Measurements from ENCODE around the gene LSMEM2. TPM values are rescaled to one million over a fixed set of nuclear protein-coding genes. Genes with fewer than 3 reads are reported as not detected.

Gene LSMEM2
- total RNA-seq, 4 donors from 2014 or later = 0.30 TPM; not detected in 3

DNA sequence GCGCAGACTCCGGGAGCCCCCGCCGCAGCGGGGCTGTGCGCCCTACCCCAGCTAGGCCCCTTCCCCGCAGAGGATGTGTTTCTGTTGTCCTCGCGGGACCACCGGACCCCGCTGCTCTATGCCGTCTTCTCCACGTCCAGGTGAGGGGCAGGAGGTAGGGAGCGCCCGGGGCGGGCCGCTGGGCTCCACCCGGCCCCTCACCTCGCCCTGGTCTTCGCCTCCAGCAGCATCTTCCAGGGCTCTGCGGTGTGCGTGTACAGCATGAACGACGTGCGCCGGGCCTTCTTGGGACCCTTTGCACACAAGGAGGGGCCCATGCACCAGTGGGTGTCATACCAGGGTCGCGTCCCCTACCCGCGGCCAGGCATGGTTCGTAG is 5.2 kb upstream of the LSMEM2 start:
- Histone ChIP-seq H3K27ac (no peak overlapping the region), H3K4me3 (peak overlapping the region; percentile 32), H3K4me1 (peaks cover 59% of the 10 kb centered on the region), H3K9me3 (no peaks in the 10 kb centered on the region), H3K36me3 (no peaks in the 10 kb centered on the region), H3K27me3 (peaks cover 23% of the 10 kb centered on the region)
- DNase-seq (ENCODE audit: low spot score in 2 of 2) = no peak
- 67% methylated on average over 11 of the region's 31 CpGs for WGBS
- no peak for TF ChIP-seq POLR2A (IDR thresholded peaks at IDR 0.05)
- no peak for TF ChIP-seq CTCF (IDR thresholded peaks at IDR 0.05)
- TF ChIP-seq POLR2AphosphoS5 (IDR thresholded peaks at IDR 0.05) = no peak
- TF ChIP-seq EP300 (IDR thresholded peaks at IDR 0.05) = no peak

GRCh38 chr3:50274371-50275104 is 4.3 kb upstream of the LSMEM2 start:
- peaks cover 51% of the 10 kb centered on the region for H3K4me1 ChIP-seq
- no peak overlapping the region for H3K4me3 ChIP-seq
- H3K27ac ChIP-seq = no peak overlapping the region
- peaks cover 23% of the 10 kb centered on the region for H3K27me3 ChIP-seq
- TF ChIP-seq EP300 (IDR thresholded peaks at IDR 0.05) = no peak
- TF ChIP-seq CTCF (IDR thresholded peaks at IDR 0.05) = peak; percentile 43 to 78
- H3K9me3 ChIP-seq = no peaks in the 10 kb centered on the region
- peak; percentile 88 to 90 for DNase-seq (ENCODE audit: low spot score in 2 of 2)
- H3K36me3 ChIP-seq = no peaks in the 10 kb centered on the region
- 42% methylated on average over 17 of the region's 26 CpGs for WGBS

- WGBS = 30% methylated on average over 34 of the region's 65 CpGs
- peaks cover 23% of the 10 kb centered on the region for H3K27me3 ChIP-seq
- no peak for DNase-seq (ENCODE audit: low spot score in 2 of 2)
- no peaks in the 10 kb centered on the region for H3K9me3 ChIP-seq
- no peak overlapping the region for H3K27ac ChIP-seq
- no peak for TF ChIP-seq CTCF (IDR thresholded peaks at IDR 0.05)
- TF ChIP-seq POLR2A (IDR thresholded peaks at IDR 0.05) = no peak
- no peak for TF ChIP-seq EP300 (IDR thresholded peaks at IDR 0.05)
- TF ChIP-seq POLR2AphosphoS5 (IDR thresholded peaks at IDR 0.05) = no peak
- H3K36me3 ChIP-seq = no peaks in the 10 kb centered on the region
- peaks cover 43% of the 10 kb centered on the region for H3K4me1 ChIP-seq
- no peak overlapping the region for H3K4me3 ChIP-seq
Observed at GRCh38 chr3:50275141-50275995, 3.5 kb upstream of the LSMEM2 start.

GRCh38 chr3:50275996-50276761 is 2.7 kb upstream of the LSMEM2 start:
- peaks cover 36% of the 10 kb centered on the region for H3K4me1 ChIP-seq
- no peak overlapping the region for H3K27ac ChIP-seq
- H3K4me3 ChIP-seq = no peak overlapping the region
- peaks cover 23% of the 10 kb centered on the region for H3K27me3 ChIP-seq
- H3K36me3 ChIP-seq = no peaks in the 10 kb centered on the region
- WGBS = 70% methylated on average over 41 of the region's 79 CpGs
- H3K9me3 ChIP-seq = no peaks in the 10 kb centered on the region
- DNase-seq (ENCODE audit: low spot score in 2 of 2) = no peak
- TF ChIP-seq EP300 (IDR thresholded peaks at IDR 0.05) = no peak
- TF ChIP-seq CTCF (IDR thresholded peaks at IDR 0.05) = no peak
- TF ChIP-seq POLR2A (IDR thresholded peaks at IDR 0.05) = no peak
- no peak for TF ChIP-seq POLR2AphosphoS5 (IDR thresholded peaks at IDR 0.05)

DNA sequence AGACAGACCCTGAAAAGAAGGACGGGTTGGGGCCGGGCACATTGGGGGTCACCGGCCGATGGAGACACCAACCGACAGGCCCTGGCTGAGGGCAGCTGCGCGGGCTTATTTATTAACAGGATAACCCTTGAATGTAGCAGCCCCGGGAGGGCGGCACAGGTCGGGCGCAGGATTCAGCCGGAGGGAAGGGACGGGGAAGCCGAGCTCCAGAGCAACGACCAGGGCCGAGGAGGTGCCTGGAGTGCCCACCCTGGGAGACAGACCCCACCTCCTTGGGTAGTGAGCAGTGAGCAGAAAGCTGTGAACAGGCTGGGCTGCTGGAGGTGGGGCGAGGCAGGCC is 2.2 kb upstream of the LSMEM2 start:
- no peaks in the 10 kb centered on the region for H3K9me3 ChIP-seq
- H3K4me3 ChIP-seq = no peak overlapping the region
- peaks cover 23% of the 10 kb centered on the region for H3K27me3 ChIP-seq
- WGBS = 90% methylated on average over 16 of the region's 17 CpGs
- no peak for TF ChIP-seq EP300 (IDR thresholded peaks at IDR 0.05)
- no peak for TF ChIP-seq CTCF (IDR thresholded peaks at IDR 0.05)
- TF ChIP-seq POLR2A (IDR thresholded peaks at IDR 0.05) = no peak
- no peak for TF ChIP-seq POLR2AphosphoS5 (IDR thresholded peaks at IDR 0.05)
- DNase-seq (ENCODE audit: low spot score in 2 of 2) = no peak
- no peak overlapping the region for H3K27ac ChIP-seq
- peaks cover 36% of the 10 kb centered on the region for H3K4me1 ChIP-seq
- H3K36me3 ChIP-seq = no peaks in the 10 kb centered on the region
